Stimulated activated CD8-positive, alpha-beta memory T cell treated with anti-CD3 and anti-CD28 coated beads, Interleukin-4, amount 100 ng/mL, for 24 hours (primary cell): Measurements from ENCODE around the gene AREL1.
A peak's percentile ranks its signal among the peaks of the same experiment; 100 is the strongest.
"Not testable (repeated sequence)": the region's sequence is repeated elsewhere in the genome, so short reads cannot be mapped to it uniquely, and the experiment has no call there.

Experiments used
- DNase-seq: peaks from one replicate; pipeline ENCODE4 v3.0.0-alpha.2; 2020; ENCODE audit warnings: low read depth

The AREL1 gene, protein sequence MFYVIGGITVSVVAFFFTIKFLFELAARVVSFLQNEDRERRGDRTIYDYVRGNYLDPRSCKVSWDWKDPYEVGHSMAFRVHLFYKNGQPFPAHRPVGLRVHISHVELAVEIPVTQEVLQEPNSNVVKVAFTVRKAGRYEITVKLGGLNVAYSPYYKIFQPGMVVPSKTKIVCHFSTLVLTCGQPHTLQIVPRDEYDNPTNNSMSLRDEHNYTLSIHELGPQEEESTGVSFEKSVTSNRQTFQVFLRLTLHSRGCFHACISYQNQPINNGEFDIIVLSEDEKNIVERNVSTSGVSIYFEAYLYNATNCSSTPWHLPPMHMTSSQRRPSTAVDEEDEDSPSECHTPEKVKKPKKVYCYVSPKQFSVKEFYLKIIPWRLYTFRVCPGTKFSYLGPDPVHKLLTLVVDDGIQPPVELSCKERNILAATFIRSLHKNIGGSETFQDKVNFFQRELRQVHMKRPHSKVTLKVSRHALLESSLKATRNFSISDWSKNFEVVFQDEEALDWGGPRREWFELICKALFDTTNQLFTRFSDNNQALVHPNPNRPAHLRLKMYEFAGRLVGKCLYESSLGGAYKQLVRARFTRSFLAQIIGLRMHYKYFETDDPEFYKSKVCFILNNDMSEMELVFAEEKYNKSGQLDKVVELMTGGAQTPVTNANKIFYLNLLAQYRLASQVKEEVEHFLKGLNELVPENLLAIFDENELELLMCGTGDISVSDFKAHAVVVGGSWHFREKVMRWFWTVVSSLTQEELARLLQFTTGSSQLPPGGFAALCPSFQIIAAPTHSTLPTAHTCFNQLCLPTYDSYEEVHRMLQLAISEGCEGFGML

GRCh38 chr14:74712499-74713394, at the start of gene AREL1, which contains the start of gene FCF1:
Gene AREL1 (minus strand): TSS chr14:74713080. CDS start chr14:74685615, 27,465 bp downstream.
Gene FCF1 (plus strand): TSS chr14:74713144. CDS start chr14:74713198, 54 bp downstream.
- peak; percentile 64 for DNase-seq

DNA sequence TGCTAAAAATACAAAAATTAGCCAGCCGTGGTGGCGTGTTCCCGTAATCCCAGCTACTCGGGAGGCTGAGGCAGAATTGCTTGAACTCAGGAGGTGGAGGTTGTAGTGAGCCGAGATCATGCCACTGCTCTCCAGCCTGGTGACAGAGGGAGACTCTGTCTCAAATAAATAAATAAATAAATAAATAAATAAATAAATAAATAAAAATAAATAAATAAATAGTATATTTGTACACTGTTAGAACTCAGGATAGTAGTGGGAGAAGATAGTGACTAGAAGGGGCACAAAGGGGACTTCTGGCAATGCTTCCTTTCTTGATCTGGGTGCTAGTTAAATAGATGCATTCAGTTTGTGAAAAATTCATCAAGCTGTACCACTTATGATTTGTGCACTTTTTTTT, 45.6 kb upstream of the AREL1 start:
- DNase-seq = not testable (repeated sequence)

DNA sequence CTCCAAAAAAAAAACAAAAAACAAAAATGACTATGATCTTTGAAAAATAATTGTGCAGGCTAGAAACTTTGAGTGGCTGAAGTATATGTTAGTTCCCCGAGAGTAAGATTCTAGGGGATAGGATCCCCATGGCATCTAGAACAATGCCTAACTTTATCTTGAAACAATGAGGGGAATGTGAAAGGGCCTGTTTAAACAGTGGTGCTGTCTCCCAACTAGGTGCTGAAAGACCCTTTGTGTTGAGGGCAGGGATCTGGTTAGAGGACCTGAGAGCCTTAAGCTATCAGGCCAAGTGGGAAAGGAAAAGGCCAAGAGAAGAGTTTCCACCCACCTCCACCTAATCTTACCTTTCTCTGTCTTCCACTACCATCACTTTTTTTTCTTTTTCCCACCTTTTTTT, 43.4 kb upstream of the AREL1 start:
- no peak for DNase-seq

- DNase-seq = no peak
Measured at GRCh38 chr14:74754899-74755298, 42.0 kb upstream of the AREL1 start.

DNA sequence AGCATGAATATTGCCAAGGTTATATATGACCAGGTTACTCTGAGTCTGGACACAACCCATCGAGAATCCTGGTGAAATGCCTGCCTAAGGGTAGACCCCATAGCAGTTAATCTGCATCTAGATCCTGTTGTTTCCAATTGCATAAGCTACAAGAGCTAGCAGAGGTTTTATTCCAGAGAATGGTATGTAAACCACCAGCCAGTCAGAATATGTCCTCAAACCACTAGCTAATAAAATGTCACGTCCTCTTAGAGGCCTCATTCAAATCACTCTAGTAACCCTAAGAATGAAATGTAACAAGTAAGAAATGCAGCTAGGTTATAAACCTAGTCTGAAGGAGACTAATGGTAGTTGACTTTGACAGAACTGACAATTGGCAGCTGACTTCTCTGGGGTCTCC, 41.3 kb upstream of the AREL1 start:
- no peak for DNase-seq

DNA sequence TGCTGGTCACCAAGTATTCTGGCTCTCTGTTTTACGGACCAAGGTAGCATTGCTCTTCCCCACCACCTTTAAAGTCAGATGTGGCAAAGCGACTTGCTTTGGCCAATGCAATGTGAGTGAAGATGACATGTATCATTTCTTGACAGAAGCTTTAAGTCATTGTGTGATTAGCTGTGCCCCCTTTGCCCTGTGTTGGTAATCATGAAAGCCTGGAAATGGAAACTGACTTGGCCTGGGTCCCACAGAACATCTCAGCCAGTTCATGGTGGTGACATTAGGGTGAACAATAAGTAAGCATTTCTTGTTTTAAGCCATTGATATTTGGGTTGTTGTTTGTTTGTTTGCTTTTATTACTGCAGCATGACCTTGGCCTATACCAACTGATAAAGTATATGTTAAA, 34.4 kb upstream of the AREL1 start:
- no peak for DNase-seq

DNA sequence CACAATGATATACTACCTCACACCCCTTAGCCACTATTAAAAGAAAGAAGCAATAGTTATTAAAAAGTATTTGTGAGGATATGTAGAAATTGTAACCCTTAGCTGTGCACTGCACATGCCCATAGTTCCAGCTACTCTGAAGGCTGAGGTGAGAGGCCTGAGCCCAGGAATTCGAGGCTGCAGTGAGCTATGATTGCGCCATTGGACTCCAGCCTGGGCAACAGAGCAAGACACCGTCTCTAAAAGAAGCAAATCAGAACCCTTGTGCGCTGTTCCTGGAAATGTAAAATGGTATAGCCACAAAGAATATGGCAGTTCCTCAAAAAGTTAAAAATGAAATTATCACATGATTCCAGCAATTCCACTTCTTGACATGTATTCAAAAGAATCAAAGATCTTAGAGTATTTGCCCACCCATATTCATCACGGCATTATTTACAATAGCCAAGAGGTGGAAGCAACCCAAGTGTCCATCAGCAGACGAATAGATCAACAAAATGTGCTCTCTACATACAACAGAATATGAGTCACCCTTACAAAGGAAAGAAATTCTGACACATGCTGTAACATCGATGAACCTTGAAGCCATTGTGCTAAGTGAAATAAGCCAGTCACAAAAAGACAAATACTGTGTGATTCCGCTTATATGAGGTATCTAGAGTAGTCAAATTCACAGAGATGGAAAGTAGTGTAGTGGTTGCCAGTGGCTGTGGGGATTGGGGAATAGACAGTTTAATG, 26.6 kb upstream of the AREL1 start:
- no peak for DNase-seq

GRCh38 chr14:74737753-74738325, 25.0 kb upstream of the AREL1 start:
- no peak for DNase-seq

- DNase-seq = no peak
Measured at GRCh38 chr14:74735125-74735524, 22.2 kb upstream of the AREL1 start.

DNA sequence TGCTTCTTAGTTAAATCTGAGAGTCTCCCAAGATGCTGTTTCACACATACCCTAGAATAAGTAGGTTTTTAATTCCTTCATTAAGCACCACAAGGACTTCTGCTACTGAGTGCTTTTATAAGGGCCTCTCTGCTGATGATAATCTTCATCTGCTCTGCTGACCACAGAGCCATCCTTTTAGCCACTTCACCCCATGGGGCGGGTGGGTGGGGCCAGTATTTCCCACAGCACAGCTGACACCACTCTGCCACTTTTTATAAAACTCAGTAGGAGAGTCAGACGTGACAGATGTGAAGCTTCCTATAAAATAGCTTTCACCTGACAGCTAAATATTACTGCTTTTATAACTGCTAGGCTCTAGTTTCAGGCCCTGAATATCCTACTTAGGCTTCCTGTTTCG, 20.3 kb upstream of the AREL1 start:
- no peak for DNase-seq

DNA sequence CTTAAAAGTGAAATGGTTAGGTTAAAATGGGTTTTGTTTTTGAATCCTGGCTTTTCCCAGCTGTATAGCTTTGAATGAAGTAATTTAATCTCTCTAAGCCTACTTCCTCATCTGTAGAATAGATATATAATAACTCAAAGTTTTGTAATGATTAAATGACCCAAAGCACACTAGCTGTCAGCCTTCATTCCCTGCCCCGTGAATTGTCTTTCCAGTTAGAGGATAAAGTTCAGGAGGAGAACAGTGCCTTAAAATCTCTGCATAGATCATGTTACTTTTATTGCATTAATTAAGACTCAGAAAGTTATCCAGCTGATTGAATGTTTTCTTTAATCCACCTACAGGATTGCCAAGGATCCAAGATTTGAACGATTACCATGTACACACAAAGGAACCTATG, 19.5 kb upstream of the AREL1 start:
- DNase-seq = no peak

DNA sequence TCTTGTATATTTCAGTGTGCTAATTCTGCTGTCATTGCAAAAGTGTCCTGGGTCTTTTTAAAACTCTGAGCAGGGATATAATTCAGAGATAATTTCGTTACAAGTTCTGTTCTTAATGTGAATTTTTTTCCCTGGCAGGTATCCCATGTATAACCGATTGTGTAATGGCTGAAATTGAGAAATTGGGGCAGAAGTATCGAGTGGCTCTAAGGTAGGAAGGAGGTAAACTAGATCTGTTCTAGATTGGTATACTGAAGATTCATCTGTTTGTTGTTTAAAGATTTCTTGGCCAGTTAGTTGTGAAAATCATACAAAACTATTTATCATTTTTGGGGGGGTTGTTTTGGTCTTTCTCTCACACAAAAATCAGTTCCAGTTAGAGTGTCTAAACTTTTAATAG, 10.3 kb upstream of the AREL1 start:
- no peak for DNase-seq

DNA sequence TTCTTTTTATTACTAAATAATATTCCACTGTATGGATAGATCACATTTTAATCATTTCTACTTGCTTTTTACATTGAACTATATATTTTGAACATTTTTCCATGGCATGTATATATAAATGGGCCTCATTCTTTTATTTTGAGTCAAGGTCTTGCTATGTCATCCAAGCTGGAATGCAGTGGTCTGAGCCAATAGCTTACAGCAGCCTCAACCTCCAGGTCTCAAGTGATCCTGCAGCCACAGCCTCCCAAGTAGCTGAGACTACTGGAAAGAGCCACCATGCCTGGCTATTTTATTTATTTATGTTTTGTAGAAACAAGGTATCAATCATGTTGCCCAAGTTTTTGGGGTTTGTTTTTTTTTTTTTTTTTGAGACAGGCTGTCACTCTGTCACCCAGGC, 7.6 kb upstream of the AREL1 start:
- no peak for DNase-seq

- DNase-seq = no peak
Measured at GRCh38 chr14:74713395-74713735, 485 bp upstream of the AREL1 start.

DNA sequence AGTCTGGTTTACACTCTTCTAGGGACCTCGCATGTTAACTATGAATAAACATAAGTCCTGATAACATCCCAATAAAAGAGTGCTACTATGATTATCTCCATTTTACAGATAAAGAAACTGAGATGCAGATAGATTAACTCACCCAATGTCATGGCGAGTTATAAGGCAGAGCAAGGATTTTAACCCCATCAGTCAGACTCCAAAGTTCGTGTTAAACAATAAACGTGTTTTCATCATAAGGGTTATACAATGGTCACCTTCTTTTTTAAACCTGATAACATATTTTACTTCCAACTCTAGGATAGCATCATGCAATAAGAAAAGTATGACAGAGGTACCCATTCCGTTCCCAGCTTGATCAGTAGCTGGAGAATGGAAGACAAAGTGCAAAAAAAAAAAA, 1.2 kb downstream of the AREL1 start:
- no peak for DNase-seq

DNA sequence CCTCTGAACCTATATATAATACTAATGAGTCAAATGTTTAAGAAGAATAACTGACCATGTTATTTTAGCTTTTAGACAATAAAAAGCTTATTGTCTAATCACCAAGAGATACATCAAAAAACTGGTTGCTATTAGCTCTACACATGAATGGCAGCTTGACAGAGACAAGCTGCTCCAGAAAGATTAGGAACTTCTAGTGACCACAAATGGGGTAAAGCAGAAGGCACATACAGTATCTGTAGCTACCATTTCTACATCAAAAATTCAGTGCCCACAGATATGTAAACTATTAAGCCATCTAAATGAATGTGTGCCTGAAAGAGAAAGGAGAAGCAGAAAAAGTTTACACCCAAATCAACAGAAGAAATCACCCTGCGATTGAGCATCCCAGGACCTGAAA, 2.4 kb downstream of the AREL1 start:
- no peak for DNase-seq

DNA sequence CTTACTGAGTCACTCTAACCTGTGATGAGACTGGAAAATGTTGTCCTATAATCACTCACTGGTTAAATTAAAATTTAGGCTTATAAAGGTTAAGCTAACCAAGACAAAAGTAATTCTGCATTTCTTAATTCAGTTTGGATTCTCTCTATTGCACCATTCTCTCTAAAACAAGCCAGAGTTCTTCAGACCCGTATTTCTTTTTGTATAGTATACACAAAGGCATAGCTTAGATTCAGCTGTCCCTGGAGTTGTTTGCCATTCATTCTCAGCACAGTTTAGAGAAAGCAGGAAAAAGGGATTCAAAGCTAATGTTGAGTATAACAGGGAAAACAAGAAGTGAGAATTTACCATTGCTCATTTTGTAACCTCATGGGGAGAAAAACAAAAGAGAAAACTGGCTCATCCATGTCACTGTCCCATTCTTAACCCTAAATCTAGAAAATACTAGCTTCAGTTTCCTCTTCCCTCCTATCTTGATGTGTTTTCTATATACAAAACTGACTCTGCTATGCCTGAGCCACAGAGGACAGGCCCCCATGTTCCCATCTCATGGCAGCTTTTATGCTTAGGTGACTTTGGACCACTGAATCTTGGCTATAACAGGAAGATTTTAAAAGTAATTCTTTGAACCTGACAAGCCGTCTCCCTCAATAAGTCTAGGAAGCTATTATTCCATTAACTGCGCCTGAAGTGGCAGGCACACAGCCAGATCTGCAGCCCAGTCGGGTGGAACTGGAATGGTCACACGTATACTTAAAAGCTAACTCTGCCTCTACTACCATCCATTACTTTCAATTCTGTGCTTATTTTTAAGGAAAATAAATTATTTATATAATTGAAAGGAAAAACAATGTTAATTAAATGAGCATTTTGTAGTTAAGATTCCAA, 7.0 kb downstream of the AREL1 start:
- DNase-seq = no peak

DNA sequence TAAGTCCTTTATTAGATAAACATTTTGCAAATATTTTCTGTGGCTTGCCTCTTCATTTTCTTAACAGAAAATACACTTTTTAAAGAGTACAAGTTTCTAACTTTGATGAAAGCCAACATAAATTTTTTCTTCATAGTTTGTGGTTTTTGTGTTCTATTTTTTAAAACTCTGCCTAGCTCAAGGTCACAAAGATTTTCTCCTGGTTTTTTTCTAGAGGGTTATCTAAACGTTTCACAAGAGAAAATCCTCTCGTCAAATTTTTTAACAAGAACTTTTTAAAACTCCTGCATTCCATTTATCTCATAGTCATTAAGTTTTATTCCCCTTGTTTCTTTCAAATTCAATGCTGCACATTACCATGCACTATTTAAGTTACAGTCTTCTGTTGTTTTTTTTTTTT, 8.2 kb downstream of the AREL1 start:
- DNase-seq = no peak

DNA sequence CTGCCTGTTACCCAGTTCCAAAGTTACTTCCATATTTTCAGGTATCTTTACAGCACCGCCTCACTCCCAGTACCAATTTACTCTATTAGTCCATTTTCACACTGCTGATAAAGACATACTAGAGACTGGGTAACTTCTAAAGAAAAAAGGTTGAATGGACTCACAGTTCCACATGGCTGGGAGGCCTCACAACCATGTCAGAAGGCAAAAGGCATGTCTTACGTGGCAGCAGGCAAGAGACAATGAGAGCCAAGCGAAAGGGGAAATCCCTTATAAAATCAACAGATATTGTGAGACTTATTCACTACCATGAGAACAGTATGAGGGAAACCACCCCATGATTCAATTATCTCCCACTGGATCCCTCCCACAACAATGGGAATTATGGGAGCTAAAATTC, 9.8 kb downstream of the AREL1 start:
- no peak for DNase-seq

DNA sequence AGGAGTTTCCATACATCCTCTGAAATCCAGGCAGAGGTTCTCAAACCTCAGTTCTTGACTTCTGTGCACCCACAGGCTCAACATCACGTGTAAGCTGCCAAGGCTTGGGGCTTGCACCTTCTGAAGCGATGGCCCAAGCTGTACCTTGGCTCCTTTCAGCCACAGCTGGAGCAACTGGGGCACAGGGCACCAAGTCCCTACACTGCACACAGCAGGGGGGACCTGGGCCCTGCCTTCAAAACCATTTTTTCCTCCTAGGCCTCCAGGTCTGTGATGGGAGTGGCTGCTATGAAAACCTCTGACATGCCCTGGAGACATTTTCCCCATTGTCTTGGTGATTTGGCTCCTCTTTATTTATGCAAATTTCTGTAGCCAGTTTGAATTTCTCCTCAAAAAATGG, 10.6 kb downstream of the AREL1 start:
- DNase-seq = no peak
